Stimulated activated CD8-positive, alpha-beta memory T cell treated with anti-CD3 and anti-CD28 coated beads, Interleukin-7, amount 100 ng/mL, for 4 hours (primary cell): ENCODE measurements around the gene GPBP1.
"Not testable (repeated sequence)": the region's sequence is repeated elsewhere in the genome, so short reads cannot be mapped to it uniquely, and the experiment has no call there.

Experiments used
- DNase-seq, 2 donors: peaks; one replicate each; pipeline ENCODE4 v3.0.0-alpha.2; 2020; ENCODE audit warnings: low read depth in 2 of 2

The GPBP1 gene

DNA sequence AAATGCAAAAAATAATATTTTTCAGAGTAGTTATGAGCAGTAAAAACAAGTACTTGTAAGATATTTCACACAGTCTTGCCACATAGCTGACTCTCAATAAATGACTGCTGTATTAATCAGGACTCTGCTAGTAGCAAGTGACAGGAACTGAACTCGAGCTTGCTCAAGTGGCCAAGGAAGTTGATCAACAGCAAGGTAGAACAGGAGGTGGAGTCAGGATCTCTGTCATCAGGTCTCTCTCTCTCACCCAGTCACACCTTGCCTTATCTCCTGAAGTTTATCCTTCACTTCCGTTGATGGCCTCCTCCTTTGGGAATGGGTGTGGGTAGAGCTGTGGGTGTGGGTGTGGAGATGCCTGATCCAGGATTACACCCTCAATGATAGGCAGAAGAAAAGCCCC lies 107.0 kb downstream of the GPBP1 start:
- no peak for DNase-seq

DNA sequence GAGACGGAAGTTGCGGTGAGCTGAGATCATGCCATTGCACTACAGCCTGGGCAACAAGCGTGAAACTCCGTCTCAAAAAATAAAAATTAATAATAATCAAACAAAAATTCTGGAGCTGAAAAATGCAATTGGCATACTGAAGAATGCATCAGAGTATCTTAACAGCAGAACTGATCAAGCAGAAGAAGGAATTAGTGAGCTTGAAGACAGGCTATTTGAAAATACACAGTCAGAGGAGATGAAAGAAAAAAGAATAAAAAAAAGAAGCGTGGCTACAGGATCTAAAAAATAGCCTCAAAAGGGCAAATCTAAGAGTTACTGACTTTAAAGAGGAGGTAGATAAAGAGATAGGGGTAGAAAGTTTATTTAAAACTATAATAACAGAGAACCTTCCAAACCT lies 111.2 kb downstream of the GPBP1 start:
- DNase-seq = not testable (repeated sequence)

DNA sequence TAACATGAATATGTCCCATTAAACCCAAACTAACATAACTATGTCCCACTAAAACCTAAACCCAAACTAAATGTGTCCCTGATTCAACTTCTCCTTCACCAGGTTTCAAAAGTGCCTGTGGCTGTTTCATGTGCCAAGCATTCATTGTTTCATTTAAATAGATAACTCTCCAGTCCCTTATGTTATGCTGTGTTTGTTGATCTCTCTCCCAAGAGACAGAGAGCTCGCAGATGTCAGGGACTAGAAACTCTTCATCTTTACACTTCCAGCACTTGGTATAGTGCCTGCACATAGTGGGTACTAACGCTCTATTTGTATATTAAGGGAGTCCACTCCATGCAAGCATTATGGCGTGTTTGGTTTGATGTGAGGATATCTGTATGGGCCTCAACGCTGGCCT lies 118.0 kb downstream of the GPBP1 start:
- DNase-seq = no peak

DNA sequence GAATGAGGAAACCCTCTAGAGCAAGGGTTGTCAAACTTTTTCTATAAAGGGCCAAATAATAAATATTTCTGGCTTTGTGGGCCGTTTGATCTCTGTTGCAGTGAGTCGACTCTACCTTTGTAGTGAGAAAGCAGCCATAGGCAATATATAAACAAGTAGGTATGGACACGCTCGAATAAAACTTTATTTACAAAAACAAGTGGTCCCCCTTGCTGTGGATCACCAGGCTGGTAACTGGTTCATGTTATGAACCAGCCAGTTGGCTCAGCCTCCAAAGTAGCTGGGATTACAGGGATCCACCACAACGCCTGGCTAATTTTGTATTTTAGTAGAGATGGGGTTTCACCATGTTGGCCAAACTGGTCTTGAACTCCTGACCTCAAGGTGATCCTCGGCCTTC lies 118.5 kb downstream of the GPBP1 start:
- DNase-seq = no peak

DNA sequence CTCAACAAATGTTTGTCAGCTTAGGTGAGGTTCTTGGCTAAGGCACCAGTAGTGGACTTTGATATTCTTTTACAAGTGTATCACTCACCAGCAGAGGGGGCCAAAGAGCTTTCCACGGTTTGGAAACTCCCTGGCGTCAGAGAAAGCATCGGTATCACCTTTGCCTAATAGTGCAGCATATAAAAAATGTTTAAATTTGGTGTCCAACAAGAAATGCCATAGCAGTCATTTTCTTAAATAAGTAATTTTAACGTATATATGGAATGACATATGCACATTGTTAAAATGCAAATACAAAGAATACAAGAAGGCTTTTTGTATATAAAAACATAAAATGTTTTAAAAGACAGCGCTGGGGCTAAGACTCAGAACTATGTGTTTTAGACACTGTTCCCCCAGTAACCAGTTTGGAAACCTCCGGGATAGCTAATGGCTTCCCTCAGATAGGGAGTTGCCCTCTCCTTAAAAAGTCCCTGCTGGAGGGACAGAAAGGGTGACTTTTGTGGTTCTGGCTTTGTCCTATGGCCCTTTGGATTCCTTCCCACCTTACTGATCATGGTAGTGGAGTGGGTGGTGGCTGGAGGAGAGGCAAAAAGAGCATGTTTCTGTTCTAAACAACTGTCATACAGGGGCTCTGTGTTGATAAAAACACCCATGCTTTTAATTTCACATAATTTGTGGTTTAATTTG lies 124.6 kb downstream of the GPBP1 start:
- DNase-seq = peak; percentile 57 to 76

DNA sequence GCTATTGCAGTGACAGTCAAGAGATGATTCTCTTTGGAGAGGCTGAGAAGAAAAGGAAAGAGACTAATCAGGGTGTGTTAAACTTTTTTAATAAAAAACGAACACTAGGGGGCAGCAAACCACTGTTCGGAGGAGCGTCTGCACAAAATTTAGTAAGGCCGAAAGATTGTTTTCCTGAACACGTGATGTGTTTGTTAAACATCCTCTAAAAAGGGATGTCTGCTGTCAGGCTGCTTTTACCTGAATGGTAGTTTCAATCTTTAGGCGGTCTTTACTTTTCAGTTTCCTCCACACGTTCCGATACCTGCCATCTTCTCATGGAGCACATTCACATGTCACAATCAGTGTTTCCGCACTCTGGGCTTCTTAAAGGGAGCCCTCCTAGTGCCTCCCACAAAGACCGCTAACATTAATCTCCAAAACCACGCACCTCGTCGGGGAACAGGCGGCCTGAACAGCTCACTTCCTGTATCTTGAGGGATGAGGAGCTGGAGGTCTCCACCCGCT lies 125.2 kb downstream of the GPBP1 start:
- peak in 1 of 2 donors; percentile 14 for DNase-seq

DNA sequence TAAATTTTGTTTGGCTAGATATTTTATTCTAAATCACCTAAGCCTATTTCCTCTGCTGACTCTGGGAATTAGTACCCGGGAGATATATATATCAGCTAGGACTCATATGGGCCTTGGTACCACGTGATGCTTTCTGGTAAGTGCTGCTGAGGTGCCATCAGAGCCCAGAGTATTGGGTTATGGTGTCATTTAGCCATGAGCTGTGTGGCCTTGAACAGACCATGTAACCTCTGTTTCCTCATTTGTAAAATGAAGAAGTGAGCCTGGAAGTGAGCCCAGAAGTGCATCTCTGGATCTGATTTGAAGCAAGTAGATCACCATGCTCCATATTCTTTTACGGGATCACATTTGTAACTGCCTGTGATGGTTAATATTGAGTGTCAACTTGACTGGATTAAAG lies 126.1 kb downstream of the GPBP1 start:
- no peak for DNase-seq

DNA sequence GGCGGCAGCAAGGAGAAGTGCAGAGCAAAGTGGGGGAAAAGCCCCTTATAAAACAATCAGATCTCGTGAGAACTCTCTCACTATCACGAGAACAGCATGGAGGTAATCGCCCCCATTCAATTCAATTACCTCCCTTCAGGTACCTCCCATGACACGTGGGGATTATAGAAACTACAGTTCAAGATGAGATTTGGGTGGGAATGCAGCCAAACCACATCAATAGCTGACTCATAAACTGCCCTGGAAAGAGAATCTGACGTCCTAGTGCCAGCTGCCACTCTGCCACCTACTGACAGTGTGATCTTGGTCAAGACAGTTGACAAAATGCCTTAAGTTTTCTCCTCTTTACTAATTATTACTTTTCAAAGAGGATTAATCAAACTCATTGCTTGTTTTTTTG lies 128.3 kb downstream of the GPBP1 start:
- DNase-seq = peak; percentile 5 to 15

DNA sequence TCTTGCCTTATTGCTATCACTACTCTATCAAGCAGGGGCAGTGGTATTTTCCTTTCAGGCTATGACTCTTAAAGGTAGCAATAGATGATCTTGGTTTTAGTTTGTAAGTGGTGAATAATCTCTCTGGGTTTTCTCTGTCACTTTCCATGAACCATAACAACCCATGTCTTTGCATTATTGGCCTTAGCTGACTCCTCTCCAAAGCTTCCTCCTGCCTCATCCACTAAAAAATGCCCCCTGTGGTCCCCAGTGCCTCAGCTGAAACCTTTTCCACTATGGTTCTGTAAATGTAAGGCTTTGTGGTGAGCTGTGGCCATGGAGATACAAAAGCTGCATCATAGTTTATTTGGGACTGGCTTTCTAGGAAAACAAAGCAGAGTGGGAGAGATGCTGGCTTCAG lies 128.8 kb downstream of the GPBP1 start:
- DNase-seq = no peak

DNA sequence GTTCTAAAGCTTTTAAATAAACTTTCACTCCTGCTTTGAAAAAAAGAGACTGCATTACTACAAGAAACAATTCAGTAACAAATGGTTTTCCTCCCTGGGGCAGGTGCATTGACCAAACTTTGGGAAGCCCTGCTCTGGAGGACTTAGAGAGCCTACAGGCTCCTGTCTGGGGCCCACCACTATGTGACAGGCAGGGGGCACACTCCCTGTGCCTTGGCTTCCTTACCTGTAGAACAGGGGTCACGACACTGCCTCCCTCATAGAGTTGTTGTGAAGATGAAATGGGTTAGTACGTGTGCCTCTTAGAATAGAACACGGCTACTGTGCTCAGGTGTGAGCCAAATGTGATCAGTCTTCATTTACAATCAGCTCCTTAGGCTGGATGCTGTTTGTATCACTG lies 130.1 kb downstream of the GPBP1 start:
- no peak for DNase-seq

DNA sequence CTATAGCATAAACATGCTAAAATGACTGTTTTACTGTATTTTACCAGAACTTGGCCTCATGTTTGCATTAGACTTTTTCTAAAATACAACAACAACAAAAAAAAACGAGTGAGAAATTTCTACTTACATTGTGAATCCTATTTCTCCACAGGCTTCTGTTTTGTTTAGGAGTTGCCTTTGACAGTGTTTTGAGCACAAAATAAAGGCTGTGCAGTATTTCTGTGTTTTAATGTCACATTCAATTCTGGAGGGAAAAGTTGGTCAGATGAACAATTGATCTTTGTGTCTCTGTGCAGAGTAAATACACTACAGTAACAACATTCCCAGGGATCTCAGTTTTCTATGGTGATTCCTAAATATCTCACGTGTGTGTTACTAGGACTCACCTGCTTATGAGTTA lies 131.1 kb downstream of the GPBP1 start:
- DNase-seq = no peak

DNA sequence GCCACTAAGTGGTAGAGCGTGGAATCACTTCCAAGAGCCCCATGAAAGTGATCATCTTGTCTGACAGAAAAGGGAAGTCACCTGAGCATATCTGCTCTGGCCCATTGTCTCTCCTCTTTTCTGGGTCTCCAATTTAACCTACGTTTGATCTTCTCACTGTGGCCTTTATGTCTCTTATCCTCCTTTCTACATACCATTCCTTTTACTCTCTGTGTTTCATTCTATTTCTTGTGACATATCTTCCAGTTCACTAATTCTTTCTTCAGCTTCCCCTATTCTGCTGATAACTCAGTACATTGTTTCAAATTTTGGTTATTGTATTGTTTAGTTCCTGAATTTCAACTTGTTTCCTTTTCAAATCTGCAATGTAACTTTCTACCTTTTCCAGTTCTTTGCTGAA lies 132.5 kb downstream of the GPBP1 start:
- no peak for DNase-seq

DNA sequence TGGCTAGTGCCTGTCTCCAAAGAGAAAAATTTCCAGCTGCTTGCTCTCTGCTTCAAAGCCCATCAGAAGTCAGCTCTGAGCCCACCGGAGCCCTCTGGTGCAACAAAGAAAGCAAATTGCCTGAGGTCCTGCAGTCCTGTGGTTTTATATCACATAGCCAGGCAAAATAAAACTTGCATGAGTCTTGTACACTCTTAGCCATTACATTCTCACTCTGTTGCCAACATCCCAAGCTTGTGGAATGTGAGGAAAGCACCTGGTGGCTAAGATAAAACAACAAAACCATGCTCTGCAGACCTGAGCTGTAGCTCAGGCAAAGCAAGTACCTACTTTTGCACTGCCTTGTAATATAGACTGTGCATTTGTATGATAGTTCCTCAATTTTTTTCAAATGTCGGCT lies 133.7 kb downstream of the GPBP1 start:
- DNase-seq = no peak

DNA sequence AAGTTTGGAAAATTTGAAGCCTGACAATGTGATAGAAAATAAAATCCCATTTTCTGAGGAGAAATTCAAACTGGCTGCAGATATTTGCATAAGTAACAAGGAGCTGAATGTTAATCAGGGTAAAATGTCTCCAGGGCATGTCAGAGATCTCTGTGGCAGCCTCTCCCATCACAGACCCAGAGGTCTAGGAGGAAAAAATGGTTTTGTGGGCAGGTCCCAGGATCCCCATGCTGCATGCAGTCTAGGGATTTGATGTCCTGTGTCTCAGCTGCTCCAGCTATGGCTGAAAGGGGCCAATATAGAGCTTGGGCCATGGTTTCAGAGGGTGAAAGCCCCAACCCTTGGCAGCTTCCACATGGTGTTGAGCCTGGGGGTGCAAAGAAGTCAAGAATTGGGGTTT lies 135.2 kb downstream of the GPBP1 start:
- DNase-seq = not testable (repeated sequence)

DNA sequence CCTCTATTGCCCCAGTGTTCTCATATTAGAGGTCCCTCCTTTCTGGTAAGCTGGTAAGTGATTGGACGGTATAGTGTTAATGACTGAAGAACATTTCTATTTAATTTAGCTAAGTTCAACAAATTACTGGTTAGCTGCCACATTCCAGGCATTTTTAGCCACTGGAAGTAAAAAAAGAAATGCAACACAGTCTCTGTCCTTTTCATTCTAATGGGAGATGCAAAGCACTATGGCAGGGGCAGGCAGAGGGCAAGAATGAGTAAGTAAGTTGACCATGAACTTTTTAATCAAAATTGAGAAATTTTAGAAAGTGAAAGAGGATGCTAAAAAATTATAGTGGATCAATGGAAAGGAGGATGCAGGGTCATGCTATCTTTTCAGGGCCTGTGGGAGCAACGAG lies 137.4 kb downstream of the GPBP1 start:
- DNase-seq = no peak

DNA sequence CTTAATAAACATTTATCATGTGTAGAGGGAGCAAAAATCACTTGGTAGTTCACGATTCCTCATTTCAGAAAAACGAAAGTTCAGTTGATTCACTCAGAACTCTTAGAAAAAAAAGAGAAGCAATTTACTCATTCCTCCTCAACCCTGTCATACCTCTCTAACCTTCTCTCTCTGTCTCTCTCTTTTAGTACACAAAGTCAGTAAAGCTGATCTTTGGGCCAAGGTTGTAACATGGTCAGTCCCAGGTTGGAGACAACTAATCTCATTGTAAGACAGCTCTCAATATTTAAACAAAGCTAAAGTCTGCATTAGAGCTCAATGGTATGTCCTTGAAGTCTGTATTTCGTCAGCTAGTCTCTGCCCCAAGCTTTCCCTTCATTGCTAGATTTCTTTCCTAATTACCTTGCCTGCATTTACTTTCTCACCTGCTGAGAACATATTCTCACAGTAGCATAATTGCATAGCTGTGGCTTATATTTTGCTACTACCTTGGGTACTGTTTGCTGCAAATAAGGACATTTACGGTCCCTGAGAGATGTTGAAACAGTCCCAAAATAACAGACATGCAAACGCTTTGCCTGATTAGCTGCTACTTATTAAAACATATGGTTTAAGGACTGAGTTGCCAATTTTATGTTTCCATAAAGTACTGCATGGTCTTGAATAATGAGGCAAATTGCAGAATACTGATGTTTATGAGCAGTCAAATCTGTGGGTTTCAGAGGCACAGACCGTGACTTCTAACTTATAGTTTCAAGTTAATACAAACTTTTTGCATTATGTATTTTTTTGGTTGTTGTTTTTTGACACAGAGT lies 138.3 kb downstream of the GPBP1 start:
- no peak for DNase-seq

DNA sequence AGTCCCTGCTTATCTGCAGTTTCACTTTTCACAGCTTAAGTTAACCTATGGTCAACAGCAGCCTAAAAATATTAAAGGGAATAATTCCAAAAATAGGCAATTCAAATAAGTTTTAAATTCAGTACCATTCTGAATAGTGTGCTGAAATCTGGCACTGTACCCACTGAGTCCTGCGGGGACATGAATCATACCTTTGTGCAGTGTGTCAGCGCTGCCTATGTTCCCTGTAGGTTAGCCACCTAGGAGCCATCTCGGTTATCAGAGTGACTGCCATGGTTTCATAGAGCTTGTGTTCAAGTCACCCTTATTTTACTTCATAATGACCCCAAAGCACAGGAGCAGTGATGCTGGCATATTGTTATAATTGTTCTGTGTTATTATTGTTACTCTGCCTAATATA lies 139.9 kb downstream of the GPBP1 start:
- DNase-seq = no peak
